Muscle layer of duodenum (tissue), 2 donors: Measurements from ENCODE around the gene SPIRE1.

Experiments used
- H3K27ac ChIP-seq: one replicate; pipeline ENCODE4 v1.7.0; 2013; ENCODE audit warnings: mild to moderate bottlenecking, low read length
- H3K27me3 ChIP-seq: one replicate; pipeline ENCODE4 v1.7.0; 2013; ENCODE audit warnings: low read depth, mild to moderate bottlenecking, control low read depth, low read length
- H3K36me3 ChIP-seq, 2 donors: one replicate each; pipeline ENCODE4 v1.7.0; 2013; ENCODE audit warnings: low read length in 2 of 2, control low read depth in 1 of 2, mild to moderate bottlenecking in 1 of 2; ENCODE audit not compliant: insufficient read depth in 2 of 2, control insufficient read depth in 1 of 2
- H3K4me1 ChIP-seq, 2 donors: one replicate each; pipeline ENCODE4 v1.7.0; 2013; ENCODE audit warnings: low read length in 2 of 2, mild to moderate bottlenecking in 2 of 2, control low read depth in 1 of 2, moderate library complexity in 1 of 2; ENCODE audit not compliant: insufficient read depth in 2 of 2, control insufficient read depth in 1 of 2
- H3K4me3 ChIP-seq, 2 donors: one replicate each; pipeline ENCODE4 v1.7.0; 2013; ENCODE audit warnings: low read length in 2 of 2, low read depth in 1 of 2, mild to moderate bottlenecking in 1 of 2
- H3K9me3 ChIP-seq, 2 donors: one replicate each; pipeline ENCODE4 v1.7.0; 2013; ENCODE audit warnings: low read length in 2 of 2, control low read depth in 1 of 2, mild to moderate bottlenecking in 1 of 2; ENCODE audit not compliant: control insufficient read depth in 1 of 2
- donor health status: healthy.

The SPIRE1 gene

DNA sequence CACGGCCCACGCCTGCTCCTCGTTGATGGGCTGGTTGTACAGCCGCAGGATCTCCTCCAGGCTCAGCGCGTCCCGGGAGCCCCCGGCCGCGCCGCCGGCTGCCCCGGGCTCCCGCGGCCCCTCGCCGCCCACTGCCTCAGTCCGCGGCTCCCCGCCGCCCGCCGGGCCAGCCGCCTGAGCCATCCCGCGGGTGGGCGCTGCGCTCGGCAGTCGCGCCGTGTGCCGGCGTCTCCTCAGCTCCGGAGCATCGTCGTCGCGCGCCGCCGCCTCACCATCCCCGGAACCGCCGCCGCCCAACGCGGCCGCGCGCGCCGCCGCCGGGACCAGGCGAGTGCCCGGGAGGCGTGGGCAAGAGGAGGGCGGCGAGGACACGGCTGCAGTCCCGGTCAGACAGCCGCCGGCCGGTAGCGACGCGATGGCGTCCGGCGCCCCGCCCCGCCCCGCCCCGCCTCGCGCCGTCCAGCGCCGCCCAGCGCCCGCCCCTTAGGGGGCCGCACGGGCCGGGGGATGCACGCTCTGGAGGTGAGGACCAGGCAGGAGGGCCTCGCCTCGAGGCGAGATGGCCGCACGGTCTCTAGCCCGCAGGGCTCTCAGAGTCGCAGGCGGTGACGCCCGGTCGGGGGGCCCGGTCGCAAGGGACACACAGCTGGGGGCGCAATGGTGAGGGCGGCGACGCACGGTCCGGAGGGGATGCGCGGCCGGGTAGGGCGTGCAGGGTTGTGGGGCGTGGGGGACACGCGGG, at the start of gene SPIRE1:
Gene SPIRE1 (minus strand): TSS at position 424 of the 742 bp plus-strand sequence. CDS start 241 bp downstream, at position 183.
- Histone ChIP-seq H3K4me3 (peak within 1 kb of the TSS; percentile 74), H3K9me3 (no peaks in the 10 kb centered on the region), H3K27ac (peak within 1 kb of the TSS; percentile 80), H3K27me3 (no peaks in the 10 kb centered on the region), H3K36me3 (no peaks in the 10 kb centered on the region), H3K4me1 (peaks cover 7% of the 10 kb centered on the region in 2 donors)

DNA sequence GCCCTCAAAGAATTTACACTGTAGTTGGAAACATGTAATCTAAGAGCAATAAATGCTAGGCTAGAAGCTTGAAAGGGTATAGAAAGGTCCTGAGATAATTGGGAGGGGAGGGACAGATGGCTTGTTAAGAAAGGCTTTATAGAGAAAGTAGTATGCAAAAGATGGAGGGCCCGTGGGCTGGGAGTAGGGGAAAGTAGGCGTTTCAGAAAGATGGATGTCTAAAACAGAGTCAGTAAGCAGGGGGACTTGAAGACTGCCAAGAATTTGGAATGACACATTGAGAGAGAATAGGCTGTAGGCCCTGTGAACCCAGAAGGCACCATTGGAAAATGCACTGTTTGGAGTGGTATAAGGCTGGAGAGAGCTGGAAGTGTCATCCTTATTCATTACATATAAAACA, 45.8 kb upstream of the SPIRE1 start:
- Histone ChIP-seq H3K9me3 (no peaks in the 10 kb centered on the region), H3K4me3 (peak overlapping the region; percentile 91 to 98), H3K36me3 (peaks cover 8 to 24% of the 10 kb centered on the region in 2 donors), H3K4me1 (peaks cover 0 to 24% of the 10 kb centered on the region in 2 donors), H3K27me3 (no peaks in the 10 kb centered on the region), H3K27ac (peak overlapping the region; percentile 93)

DNA sequence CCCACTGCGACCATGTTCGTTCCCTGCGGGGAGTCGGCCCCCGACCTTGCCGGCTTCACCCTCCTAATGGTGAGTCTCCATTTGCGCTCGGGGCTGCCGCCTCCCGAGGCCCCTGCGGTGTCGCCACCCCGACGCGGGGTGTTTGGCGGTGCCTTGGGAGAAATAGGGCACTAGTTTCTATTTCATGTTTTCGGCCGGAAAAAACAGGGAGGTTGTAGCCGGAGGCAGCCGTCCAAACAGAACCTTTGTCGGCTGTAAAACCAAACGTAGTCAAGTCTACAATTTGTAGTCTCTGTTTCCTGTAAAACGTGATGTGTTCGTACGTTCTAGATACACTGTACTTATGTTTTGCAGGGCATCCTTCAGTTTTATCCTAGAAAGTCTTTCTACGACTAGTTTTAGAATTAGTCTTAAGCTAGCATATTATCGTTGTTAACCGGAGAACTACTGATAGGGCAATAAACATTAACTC, 45.2 kb upstream of the SPIRE1 start:
- H3K27me3 ChIP-seq = no peaks in the 10 kb centered on the region

DNA sequence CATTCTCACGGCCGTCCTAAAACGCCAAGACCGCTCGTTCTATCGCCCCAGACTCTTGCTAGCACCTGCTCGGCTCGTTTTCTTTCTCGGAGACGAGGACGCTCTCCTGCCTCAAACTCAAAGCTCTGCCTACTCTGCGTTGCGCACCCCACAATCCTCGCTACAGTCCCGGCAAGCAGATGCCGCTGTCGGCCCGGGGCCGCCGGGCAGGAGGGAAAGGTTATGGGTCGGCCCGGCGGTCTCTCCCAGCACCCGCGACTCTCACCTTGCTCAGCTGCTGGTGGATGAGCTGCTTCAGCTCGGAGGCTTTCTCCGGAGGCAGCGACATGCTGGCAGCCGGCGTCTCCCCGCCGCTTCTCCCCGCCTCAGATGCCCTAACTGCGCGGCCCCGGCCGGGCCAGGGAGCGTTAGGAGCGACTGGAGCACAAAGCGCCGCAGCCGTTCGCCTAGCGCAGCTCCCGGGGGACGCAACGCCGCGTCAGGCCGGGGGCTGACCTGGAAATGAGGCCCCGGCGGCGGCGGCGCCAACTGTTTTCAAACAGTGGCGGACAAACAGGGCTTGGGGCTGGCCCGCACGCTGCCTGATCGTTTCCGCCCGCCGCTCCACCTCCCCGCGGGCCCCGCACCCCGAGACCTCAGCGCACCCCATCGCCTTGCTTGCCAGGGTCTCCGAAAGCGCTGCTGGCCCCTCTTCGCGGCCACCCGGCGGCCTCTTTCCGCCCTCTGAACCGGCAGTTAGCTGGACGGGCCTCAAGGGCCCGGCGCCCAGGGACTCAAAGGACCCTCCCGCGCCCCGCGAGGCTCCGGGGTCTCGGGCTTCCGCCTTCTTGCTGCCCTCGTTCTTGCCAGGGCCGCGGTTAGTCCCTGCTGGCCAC, 44.6 kb upstream of the SPIRE1 start, which contains the start of the genes CEP76 and PSMG2:
Gene CEP76 (minus strand): TSS at position 503 of the 875 bp plus-strand sequence. CDS start 175 bp downstream, at position 328.
Gene PSMG2 (plus strand): TSS at position 822 of the 875 bp plus-strand sequence. CDS start 66 bp downstream, outside the sequence.
- Histone ChIP-seq H3K9me3 (no peaks in the 10 kb centered on the region), H3K4me1 (peaks cover 0 to 24% of the 10 kb centered on the region in 2 donors), H3K27me3 (no peaks in the 10 kb centered on the region), H3K4me3 (peak within 1 kb of the TSS; percentile 91 to 98), H3K27ac (peak within 1 kb of the TSS; percentile 93), H3K36me3 (peaks cover 7 to 17% of the 10 kb centered on the region in 2 donors)

More for the DNA sequence above, 45.2 kb upstream of the SPIRE1 start:
- Histone ChIP-seq H3K4me1 (peaks cover 0 to 24% of the 10 kb centered on the region in 2 donors), H3K36me3 (peaks cover 10 to 22% of the 10 kb centered on the region in 2 donors), H3K9me3 (no peaks in the 10 kb centered on the region), H3K27ac (peak overlapping the region; percentile 93), H3K4me3 (peak overlapping the region; percentile 91 to 98)

DNA sequence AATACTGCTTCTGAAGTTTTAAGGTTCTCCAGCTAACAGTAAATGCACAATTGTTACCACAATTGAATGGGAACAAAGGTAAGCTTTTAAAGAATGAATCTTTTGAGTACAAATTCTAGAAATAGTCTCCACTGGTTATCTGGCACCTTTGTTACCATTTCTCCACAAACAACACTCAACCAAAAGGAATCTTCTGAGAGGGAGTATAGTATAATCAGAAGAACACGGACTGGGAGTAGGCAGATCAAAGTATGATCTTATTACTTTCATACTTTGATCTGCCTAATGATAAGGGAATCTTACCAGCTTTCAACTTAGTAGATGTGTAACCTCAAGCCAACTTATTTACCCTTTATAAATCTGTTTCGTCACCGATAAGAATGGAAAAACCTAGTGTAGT, 43.3 kb upstream of the SPIRE1 start:
- Histone ChIP-seq H3K27me3 (no peaks in the 10 kb centered on the region), H3K36me3 (peaks cover 3 to 14% of the 10 kb centered on the region in 2 donors), H3K4me3 (peak overlapping the region; percentile 91 to 98), H3K4me1 (peaks cover 0 to 24% of the 10 kb centered on the region in 2 donors), H3K9me3 (no peaks in the 10 kb centered on the region), H3K27ac (no peak overlapping the region)

DNA sequence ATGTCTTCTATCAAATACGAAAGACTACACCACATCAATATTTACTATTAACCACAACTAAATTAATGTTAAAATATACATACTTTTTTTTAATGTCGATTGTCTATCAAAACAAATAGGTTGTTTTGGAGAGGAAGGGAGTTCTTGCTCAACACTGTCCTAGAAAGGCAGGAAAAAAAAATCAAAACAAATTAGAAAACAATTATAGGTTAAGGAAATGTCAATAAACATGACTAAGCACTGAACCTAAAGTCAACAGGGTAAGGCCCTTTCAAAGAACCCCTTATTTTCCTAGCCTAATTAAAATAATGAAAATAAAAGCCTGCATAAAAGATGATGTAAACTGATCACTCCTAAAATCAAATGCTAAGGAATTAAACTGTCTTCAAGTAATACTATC, 41.8 kb upstream of the SPIRE1 start:
- H3K27me3 ChIP-seq = no peaks in the 10 kb centered on the region
- H3K9me3 ChIP-seq = no peaks in the 10 kb centered on the region
- peaks cover 0 to 19% of the 10 kb centered on the region in 2 donors for H3K4me1 ChIP-seq
- H3K27ac ChIP-seq = no peak overlapping the region
- H3K36me3 ChIP-seq = peaks cover 3 to 14% of the 10 kb centered on the region in 2 donors
- H3K4me3 ChIP-seq = no peak overlapping the region

DNA sequence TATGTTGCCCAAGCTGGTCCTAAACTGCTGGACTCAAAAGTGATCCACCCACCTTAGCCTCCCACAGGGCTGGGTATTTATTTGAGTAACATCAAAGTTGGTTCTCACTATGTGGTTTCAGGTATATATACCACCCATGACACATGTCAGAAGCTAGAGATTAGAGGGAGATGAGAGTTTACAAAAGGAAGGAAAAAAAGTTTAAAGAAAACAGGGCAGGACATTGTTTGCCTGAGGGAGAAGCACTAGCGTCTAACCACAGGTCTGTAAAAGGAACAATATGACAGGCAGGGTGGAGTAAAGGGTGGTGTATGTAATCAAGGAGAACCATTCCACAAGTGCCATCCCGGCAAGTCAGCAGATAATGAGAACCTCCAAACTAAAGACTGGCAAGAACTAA, 36.1 kb upstream of the SPIRE1 start:
- H3K36me3 ChIP-seq = peaks cover 8 to 11% of the 10 kb centered on the region in 2 donors
- no peak overlapping the region for H3K4me3 ChIP-seq
- H3K4me1 ChIP-seq = no peaks in the 10 kb centered on the region
- H3K27ac ChIP-seq = no peak overlapping the region
- H3K27me3 ChIP-seq = no peaks in the 10 kb centered on the region
- no peaks in the 10 kb centered on the region for H3K9me3 ChIP-seq

DNA sequence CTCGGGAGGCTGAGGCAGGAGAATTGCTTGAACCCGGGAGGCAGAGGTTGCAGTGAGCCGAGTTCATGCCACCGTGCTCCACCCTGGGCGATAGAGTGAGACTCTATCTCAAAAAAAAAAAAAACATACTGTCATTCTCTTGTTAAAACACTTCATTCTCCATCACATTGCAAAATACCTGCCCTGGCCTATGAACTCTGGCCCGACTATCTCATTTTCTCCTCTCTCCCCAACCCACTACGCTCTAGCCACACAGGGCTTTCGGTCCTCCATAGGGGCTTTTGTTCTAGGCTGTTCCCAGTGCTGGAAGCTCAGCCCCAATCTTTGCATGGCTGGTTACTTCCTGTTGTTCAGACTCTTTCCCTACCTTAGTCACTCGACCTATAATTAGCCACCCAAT, 34.3 kb upstream of the SPIRE1 start:
- no peaks in the 10 kb centered on the region for H3K27me3 ChIP-seq
- H3K9me3 ChIP-seq = no peaks in the 10 kb centered on the region
- no peaks in the 10 kb centered on the region for H3K4me1 ChIP-seq
- H3K36me3 ChIP-seq = peaks cover 5 to 8% of the 10 kb centered on the region in 2 donors
- no peak overlapping the region for H3K4me3 ChIP-seq
- H3K27ac ChIP-seq = no peak overlapping the region

DNA sequence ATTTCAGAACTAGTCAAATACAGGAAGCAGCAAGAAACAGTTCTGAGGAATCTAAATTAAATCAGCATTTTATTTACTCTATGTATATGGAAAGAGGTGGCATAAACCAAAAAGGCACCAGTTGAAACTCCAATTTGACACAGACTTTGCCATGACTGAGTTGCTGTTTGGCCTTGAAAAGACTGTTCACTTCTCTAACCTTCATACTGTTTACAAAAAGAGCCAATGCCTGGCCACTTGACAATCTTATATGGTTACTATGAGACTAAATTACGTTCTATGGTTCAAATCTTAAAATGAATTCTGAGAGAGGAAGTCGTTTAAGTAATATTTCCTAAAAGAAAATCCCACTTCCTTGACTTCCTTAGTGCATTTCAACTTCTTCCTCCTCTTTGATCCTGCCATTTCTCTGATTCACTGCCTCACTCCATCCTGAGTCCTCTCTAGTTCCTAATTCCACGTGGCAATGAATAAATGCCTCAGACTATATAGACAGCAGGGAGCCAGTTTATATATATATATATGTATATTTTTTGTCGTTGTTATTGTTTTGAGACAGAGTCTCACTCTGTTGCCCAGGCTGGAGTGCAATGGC, 31.4 kb upstream of the SPIRE1 start:
- H3K4me1 ChIP-seq = no peaks in the 10 kb centered on the region
- peaks cover 4 to 11% of the 10 kb centered on the region in 2 donors for H3K36me3 ChIP-seq
- no peak overlapping the region for H3K4me3 ChIP-seq
- no peaks in the 10 kb centered on the region for H3K27me3 ChIP-seq
- H3K9me3 ChIP-seq = no peaks in the 10 kb centered on the region
- no peak overlapping the region for H3K27ac ChIP-seq

DNA sequence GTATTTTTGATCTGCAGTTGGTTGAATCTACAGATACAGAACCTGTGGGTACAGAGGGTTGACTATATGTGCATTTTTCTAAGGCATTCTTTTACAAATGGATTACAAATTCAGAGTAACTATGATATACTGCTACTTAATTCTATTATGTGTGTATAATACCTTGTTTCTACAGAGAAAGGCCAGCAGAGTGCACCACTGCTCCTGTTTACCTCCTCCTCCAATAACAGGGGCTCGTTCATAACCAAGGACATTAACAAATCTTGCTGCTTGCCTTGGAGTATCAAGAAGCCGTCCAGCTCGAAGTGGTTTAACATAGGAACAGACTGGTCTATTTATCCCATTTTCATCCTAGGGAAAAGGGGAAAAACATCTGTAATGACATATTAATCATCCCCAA, 28.2 kb upstream of the SPIRE1 start:
- Histone ChIP-seq H3K36me3 (peaks cover 0 to 10% of the 10 kb centered on the region in 2 donors), H3K4me3 (no peak overlapping the region), H3K27ac (no peak overlapping the region), H3K9me3 (no peaks in the 10 kb centered on the region), H3K4me1 (no peaks in the 10 kb centered on the region), H3K27me3 (no peaks in the 10 kb centered on the region)
